HL-60/S4 (cell line): ENCODE data around the gene ANO2.

ENCODE experiments used
- in situ Hi-C: fragments of 300-500 bp; cut with MboI; formaldehyde crosslinking; loops from 2 replicates; pipeline ENCODE4 v1.14.3; 2022; ENCODE audit warnings: low sequenced_read_pairs

The ANO2 gene

DNA sequence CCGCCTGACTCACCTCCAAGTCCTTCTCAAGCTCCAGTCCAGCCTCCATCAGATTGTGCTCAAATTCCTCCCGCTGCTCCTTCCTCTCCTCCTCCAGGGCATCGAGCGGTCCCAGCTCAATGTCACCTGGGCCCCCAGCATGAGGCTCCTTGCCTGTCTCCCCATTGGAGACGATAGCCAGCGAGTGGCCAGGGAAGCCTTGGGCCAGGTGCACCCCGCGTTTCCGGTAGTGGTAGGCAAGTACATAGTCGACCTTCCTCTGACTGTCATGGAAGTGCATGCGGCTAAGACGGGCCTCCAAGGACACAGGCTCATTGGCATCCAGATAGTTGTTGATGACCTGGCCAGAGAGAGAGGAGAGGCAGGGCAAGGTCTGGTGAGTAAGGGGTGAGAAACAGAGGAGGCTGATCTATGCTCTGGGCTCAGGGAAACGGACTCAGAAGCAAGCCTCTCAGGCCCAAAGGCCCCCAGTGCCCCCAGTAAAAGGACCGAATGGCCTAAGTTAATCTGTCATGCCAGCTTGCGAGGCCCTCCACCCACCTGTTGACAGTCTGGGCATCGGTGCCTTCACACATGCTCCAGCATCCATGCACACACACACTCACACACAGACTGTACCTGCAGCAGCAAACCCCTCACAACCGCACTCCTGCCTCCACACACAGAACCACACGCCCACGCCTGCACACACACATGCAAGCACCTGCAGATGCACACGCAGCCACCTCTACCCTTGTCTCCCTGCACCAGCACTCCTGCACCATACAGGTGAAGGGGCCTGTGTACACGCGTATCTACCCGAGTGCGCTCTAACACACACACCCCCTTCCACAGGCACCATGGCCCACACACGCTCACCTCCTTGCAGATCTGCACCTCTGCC lies 23.8 kb downstream of the ANO2 start:
- in situ Hi-C loops, result no loop called here

DNA sequence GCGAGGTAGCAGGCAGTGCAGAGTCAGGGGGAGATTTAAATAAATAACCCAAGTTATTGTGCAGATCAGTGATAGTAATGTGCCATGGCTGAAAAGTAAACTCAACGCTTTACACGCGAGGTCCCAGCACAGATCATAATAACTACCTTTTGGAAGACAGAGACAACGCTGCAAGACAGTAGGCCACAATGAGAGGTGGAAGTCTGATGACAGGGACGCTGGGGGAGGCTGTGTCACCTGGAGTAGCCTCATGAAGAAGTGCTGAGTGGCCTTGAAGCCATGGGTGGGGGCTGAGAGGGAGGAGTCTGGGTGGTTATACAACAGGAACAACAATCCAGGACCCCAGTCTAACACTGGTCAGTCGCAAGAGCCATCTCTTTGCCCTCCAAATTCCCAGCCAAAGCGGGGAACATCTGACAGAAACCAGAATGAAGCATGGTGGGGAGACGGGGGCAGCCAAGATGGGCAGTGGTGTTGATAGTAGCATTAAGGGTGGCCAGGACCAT lies 28.2 kb downstream of the ANO2 start:
- in situ Hi-C loops, result no loop called here

- in situ Hi-C loops, result no loop called here
These were observed 29.5 kb downstream of the ANO2 start for GRCh38 chr12:5915511-5915910.

DNA sequence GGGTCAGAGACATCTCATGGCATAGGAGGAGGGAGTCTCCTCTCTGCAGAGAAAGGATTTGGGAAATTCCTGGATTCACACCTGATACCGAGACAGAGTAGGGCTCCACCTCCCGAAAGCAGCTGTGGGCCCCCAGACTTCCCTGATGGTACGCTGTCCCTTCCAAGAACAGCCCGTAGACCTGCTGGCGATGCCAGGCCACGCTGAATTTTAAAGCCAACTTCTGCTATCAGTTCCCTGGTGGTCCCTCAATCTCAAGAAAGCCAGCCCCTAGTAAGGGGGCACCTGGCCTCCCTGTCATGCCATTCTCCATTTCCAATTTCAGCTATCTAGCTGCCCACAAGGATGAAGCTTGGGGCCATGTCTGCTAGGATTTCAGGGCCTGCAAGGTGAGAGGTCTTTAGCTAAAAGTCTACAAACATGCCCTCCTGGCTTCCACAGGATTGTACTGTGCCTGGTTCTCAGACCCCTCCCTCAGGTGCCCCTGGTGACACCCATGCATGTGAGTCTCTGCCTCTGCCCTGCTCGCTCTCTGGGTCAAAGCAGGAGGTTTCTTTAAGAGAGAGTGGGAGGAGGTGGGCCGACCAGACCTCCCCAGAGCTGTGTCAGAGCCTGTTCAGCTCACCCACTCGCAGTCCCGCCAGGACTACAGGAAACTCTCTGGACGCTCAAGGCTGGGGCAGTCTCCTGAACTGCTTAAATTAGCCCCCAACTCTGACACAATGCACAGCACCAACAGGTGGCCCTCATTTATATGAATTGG lies 30.5 kb downstream of the ANO2 start:
- in situ Hi-C loops, result no loop called here

DNA sequence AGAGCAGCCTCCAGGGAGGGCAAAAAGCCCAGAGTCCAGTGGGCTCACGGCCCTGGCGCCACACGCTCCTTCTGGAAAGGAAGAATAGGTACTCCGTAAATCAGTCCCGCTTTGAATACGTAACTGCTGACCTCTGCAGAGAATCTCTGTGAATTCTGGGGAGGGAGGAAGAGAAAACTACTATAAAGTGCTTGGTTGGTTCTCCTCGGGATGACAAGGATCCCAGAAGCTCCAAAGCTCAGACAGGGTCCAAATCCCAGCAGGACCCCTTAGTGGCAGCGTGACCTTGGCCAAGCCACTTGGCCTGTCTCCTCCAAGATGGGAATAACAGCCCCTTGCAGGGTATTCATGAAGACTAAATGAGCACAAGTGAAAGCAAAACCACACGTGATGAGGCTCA lies 31.7 kb downstream of the ANO2 start:
- in situ Hi-C loops, result no loop called here

GRCh38 chr12:5912437-5913334 lies 32.4 kb downstream of the ANO2 start:
- in situ Hi-C loops, result no loop called here

- in situ Hi-C loops, result no loop called here
These were observed 33.0 kb downstream of the ANO2 start for GRCh38 chr12:5912011-5912410.

DNA sequence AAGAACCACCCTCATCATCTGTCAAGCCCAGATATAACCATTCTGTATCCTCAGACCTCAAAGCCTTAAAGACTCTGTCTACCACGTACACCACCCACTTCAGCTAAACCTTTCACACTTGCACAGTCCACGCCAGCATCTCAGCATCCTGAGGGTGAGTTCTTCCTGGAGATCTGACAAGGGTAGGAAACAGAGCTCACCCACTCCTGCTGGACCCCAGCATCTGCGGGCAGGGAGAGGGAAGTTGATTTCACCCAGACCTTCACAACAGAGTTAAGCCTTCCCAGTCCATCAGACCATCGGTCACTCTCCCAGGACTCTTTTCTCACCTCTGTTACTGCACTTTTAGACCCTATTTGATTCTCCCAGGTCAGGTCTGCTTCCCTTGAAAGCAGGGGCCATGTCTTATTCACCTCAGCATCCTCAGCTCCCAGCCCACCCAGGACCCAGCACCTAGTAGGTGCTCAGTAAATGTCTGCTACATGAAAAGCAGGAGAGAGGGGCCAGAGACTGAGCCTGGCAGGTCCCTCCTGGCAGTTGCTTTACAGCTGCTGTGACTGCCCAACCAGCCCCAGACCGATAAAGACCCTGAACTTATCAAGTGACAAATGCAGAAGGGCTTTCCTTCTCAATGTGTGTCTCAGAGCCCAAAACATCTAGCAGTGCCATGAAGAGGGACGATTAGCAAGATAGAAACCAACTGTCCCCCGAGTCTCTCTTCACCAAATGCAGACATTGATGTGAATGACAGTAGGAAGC lies 34.1 kb downstream of the ANO2 start:
- in situ Hi-C loops, result no loop called here

GRCh38 chr12:5909560-5909959 lies 35.5 kb downstream of the ANO2 start:
- in situ Hi-C loops, result no loop called here

DNA sequence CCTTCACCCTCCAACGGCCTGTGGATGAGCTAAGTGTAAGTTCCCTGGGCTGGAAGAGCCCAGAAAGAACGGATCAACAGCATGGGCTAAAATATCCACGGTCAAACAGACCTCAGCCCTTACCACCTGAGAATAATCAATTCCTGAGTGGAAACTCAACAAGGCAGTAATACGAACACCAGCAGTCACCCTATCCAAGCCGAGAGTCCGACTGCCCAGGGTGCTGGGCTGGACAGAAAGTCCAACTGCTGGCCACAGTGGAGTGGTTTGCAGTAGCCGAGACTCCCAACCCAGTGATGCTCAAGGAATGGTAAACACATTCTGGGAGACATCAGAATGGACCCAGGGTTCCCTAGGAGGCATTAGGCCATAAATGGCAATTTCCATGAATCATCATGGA lies 36.8 kb downstream of the ANO2 start:
- in situ Hi-C loops, result no loop called here

DNA sequence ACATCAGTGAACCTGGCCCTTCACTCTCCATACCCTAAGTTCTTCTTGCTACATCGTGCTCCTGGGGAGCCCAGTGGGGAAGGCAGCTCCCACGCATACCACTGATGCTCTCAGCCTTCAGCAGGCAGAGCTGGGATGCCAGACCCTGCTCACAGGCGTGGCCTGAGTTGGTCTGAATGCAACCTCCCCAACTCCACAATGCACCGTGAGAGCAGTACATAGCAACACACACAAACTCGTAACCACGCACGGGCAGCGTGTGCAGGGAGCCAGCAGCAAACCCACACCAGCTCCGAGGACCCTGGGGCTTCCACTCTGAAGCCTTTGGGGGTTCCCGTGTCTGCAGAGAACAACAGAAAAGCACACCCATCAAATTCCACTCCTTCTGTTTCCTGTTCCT lies 37.3 kb downstream of the ANO2 start:
- in situ Hi-C loops, result no loop called here

GRCh38 chr12:5905757-5906156 lies 39.3 kb downstream of the ANO2 start:
- in situ Hi-C loops, result no loop called here

GRCh38 chr12:5904969-5905368 lies 40.1 kb downstream of the ANO2 start:
- in situ Hi-C loops, result no loop called here

- in situ Hi-C loops, result no loop called here
These were observed 40.6 kb downstream of the ANO2 start for GRCh38 chr12:5904441-5904840.

DNA sequence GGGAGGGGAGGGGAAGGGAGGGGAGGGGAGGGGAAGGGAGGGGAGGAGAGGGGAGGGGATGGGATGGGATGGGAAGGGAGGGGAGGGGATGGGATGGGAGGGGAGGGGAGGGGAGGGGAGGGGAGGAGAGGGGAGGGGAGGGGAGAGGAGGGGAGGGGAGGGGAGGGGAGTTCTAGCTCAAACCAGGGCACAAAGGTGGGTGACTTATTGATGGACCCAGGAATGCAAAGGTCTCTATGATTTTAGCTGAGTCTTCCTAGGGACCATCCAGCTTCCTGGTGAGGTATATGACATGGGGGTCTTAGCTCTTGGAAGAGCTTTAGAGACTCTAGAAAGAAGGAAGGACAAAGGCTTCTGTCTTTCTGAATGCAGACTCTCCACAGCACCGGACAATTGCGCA lies 42.3 kb downstream of the ANO2 start:
- in situ Hi-C loops, result no loop called here

GRCh38 chr12:5901416-5901815 lies 43.6 kb downstream of the ANO2 start:
- in situ Hi-C loops, result no loop called here

GRCh38 chr12:5900533-5901205 lies 44.4 kb downstream of the ANO2 start:
- in situ Hi-C loops, result no loop called here

GRCh38 chr12:5900076-5900475 lies 45.0 kb downstream of the ANO2 start:
- in situ Hi-C loops, result no loop called here

DNA sequence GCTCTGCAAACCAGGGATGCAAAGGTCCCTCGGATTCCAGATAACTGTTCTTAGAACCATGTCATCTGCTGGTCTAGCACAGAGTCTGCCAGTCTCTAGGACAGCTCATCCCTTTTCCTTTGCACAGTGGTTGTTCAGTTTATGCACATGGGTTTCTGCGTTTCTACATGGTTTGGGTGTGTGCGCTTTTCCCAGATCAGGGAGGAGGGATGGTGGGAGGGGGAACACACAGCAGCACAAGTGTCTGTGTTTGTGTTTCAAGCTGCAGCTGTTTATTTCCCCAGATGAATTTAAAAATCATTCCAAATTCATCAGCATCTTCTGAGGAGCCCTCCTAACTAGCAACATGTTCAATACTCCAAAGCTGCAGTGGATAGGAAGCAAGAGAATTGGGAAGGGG lies 45.4 kb downstream of the ANO2 start:
- in situ Hi-C loops, result no loop called here

GRCh38 chr12:5898874-5899273 lies 46.2 kb downstream of the ANO2 start:
- in situ Hi-C loops, result no loop called here
